ENCODE data around the gene CMSS1. TPM values are rescaled to one million over a fixed set of nuclear protein-coding genes. Genes with fewer than 3 reads are reported as not detected.

CMSS1 gene
- total and polyA plus RNA-seq, 2 of the 13 experiments (the other 11 are each of a cell fraction or from before 2014, with no cell fraction given), result 6.4 to 48.7 TPM

GRCh38 chr3:100097919-100098783, 280.5 kb downstream of the CMSS1 start (continued):
- no peak for TF ChIP-seq MYC (CRISPR knock-in tag; IDR thresholded peaks at IDR 0.05; ENCODE audit: borderline replicate concordance)
- TF ChIP-seq ZMYM3 (CRISPR knock-in tag; IDR thresholded peaks at IDR 0.05), result peak; percentile 52; the same call in 1 of the 2 replicates
- no peak for TF ChIP-seq ZFP90 (CRISPR knock-in tag; IDR thresholded peaks at IDR 0.05; ENCODE audit: borderline replicate concordance)
- TF ChIP-seq KLF11 (CRISPR knock-in tag; IDR thresholded peaks at IDR 0.05), result no peak
- no peak for TF ChIP-seq ZNF362 (CRISPR knock-in tag; IDR thresholded peaks at IDR 0.05; ENCODE audit: borderline replicate concordance)
- no peak for TF ChIP-seq SUZ12 (IDR thresholded peaks at IDR 0.05; ENCODE audit: low read depth, low read length)
- TF ChIP-seq, protein P1, sequence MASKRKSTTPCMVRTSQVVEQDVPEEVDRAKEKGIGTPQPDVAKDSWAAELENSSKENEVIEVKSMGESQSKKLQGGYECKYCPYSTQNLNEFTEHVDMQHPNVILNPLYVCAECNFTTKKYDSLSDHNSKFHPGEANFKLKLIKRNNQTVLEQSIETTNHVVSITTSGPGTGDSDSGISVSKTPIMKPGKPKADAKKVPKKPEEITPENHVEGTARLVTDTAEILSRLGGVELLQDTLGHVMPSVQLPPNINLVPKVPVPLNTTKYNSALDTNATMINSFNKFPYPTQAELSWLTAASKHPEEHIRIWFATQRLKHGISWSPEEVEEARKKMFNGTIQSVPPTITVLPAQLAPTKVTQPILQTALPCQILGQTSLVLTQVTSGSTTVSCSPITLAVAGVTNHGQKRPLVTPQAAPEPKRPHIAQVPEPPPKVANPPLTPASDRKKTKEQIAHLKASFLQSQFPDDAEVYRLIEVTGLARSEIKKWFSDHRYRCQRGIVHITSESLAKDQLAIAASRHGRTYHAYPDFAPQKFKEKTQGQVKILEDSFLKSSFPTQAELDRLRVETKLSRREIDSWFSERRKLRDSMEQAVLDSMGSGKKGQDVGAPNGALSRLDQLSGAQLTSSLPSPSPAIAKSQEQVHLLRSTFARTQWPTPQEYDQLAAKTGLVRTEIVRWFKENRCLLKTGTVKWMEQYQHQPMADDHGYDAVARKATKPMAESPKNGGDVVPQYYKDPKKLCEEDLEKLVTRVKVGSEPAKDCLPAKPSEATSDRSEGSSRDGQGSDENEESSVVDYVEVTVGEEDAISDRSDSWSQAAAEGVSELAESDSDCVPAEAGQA (IDR thresholded peaks at IDR 0.05; ENCODE audit: low read depth), result no peak
- TF ChIP-seq, protein P1 (CRISPR knock-in tag; IDR thresholded peaks at IDR 0.05; ENCODE audit: borderline replicate concordance), result no peak
- no peak; the same call in 1 of the 2 replicates for TF ChIP-seq NR1H2 (CRISPR knock-in tag; IDR thresholded peaks at IDR 0.05; ENCODE audit: borderline replicate concordance, low read depth)
- no peak for TF ChIP-seq ZNF3 (CRISPR knock-in tag; IDR thresholded peaks at IDR 0.05)
- TF ChIP-seq ETV5 (CRISPR knock-in tag; IDR thresholded peaks at IDR 0.05; ENCODE audit: borderline replicate concordance), result no peak
- TF ChIP-seq EEA1 (CRISPR knock-in tag; IDR thresholded peaks at IDR 0.05; ENCODE audit: borderline replicate concordance), result no peak
- no peak for TF ChIP-seq SMC3 (IDR thresholded peaks at IDR 0.05; ENCODE audit: low read length)
- no peak for TF ChIP-seq TSC22D2 (CRISPR knock-in tag; IDR thresholded peaks at IDR 0.05; ENCODE audit: borderline replicate concordance)
- no peak for TF ChIP-seq ZNF383 (CRISPR knock-in tag; IDR thresholded peaks at IDR 0.05; ENCODE audit: borderline replicate concordance)
- TF ChIP-seq, protein P2, sequence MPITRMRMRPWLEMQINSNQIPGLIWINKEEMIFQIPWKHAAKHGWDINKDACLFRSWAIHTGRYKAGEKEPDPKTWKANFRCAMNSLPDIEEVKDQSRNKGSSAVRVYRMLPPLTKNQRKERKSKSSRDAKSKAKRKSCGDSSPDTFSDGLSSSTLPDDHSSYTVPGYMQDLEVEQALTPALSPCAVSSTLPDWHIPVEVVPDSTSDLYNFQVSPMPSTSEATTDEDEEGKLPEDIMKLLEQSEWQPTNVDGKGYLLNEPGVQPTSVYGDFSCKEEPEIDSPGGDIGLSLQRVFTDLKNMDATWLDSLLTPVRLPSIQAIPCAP (CRISPR knock-in tag; IDR thresholded peaks at IDR 0.05; ENCODE audit: low read depth), result no peak
- TF ChIP-seq SNAI1 (CRISPR knock-in tag; IDR thresholded peaks at IDR 0.05; ENCODE audit: borderline replicate concordance), result no peak
- TF ChIP-seq GZF1 (CRISPR knock-in tag; IDR thresholded peaks at IDR 0.05), result no peak
- TF ChIP-seq IKZF5 (CRISPR knock-in tag; IDR thresholded peaks at IDR 0.05), result no peak
- no peak for TF ChIP-seq REL (CRISPR knock-in tag; conservative IDR thresholded peaks at IDR 0.05)
- TF ChIP-seq ZNF562 (CRISPR knock-in tag; IDR thresholded peaks at IDR 0.05; ENCODE audit: borderline replicate concordance), result no peak

Data from HepG2 (cell line).